ENCODE results near the gene MAPKAPK3.

Gene MAPKAPK3

DNA sequence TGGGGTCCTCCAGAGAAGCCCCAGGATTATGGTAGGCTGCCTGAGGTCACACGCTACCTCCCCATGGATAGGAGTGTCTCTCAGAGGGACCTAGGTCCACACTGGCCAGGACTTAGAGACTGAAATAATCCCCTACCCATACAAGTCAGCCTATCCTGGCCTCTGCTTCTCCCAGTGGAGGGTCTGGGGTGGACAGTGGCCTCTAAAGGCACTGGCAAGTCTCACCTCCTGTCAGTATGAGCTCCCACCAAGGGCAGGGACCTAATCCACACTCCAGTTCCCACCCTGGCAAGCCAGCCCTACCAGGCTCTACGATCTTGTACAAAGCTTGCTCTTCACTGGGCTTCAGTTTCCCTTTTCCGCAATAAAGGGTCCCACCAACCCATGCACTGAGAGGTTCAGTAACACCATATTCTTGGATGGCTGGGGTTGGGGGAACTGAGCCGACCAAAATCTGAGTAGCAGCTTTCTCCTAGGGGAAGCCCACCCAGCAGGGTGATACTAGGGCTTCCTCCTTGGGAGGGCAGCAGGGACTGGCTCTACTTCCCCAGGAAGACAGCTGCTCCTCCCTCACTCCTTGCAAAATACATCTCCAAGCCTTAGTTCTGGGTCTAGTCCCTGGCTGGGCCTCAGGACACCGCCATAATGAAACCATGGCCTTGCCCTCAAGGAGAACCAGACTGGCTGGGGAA, 7.7 kb upstream of the MAPKAPK3 start:
- DNase-seq, result no peak

DNA sequence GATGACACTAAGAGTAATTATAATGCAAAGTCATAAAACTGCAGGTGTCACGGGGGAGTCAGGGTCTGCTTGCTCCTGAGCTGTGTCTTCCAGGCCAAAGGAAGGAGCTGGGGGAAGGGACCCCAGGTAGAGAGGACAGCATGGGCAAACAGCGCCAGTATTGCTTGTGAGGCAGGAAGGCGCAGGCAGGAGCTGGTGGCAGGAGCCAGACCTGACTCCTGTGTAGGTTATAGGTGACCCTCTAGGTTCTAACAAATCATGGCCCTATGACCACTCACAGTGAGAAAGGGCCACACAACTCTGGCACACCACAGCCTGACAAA, 7.2 kb upstream of the MAPKAPK3 start:
- DNase-seq, result no peak

DNA sequence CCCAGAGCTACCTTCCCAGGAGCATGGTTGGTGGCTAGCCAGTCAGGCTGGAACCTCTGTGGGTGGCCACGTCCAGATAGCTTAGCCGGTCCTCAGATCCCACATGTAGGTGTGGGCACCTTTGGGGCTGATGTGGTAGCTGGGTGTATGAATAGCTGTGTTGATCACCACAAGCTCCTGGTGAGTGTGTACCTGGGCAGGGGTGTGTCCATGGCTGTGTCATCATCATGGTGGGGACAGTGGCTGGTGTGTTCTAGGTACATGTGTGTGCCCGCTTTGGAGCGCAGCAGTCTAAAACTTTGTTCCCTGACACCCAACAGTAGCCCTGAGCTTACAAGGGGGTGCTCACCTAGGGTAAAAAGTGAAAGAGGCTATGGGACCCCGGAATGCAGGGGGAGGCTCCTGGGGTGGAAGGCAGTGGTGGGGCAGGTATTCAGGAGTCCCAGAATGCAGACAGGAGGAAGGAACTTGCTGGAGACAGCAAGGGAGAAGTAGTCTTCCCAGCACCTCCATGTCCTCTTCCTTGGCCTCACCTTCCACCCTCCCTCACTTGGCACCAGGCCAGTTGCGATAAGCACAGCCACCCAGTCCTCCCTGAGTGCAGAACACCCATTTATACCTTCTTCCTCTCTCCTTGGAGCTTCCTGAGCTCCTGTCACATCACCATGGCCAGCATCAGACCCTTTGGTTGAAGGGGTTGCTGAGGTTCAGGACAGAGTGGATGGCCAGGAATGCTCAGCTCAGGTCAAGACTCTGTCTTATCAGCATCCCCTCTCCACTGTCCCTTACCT, 6.6 kb upstream of the MAPKAPK3 start:
- DNase-seq, result peak; percentile 48

DNA sequence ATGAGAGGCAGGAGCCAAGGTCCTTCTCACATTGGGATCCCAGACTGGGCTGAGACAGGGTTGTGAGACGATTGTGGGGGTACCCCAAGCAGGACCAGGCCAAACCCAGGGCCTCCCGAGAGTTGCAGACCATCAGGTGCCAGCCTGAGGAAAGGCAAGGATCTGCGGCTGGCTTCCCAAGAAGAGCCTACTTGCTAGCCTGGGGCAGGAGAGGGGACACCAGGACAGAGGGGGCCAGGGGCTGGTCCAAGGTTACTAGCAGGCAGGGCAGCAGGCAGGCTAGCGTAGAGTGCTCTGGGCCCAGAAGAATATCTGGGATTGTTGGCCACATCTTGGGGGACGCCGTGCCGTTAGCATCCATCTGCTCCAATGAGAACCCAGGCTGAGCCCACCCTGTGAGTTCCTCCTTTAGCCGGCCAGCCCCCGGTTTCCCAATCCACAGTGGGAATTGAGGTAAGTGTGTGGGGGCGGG, 5.9 kb upstream of the MAPKAPK3 start:
- no peak for DNase-seq

DNA sequence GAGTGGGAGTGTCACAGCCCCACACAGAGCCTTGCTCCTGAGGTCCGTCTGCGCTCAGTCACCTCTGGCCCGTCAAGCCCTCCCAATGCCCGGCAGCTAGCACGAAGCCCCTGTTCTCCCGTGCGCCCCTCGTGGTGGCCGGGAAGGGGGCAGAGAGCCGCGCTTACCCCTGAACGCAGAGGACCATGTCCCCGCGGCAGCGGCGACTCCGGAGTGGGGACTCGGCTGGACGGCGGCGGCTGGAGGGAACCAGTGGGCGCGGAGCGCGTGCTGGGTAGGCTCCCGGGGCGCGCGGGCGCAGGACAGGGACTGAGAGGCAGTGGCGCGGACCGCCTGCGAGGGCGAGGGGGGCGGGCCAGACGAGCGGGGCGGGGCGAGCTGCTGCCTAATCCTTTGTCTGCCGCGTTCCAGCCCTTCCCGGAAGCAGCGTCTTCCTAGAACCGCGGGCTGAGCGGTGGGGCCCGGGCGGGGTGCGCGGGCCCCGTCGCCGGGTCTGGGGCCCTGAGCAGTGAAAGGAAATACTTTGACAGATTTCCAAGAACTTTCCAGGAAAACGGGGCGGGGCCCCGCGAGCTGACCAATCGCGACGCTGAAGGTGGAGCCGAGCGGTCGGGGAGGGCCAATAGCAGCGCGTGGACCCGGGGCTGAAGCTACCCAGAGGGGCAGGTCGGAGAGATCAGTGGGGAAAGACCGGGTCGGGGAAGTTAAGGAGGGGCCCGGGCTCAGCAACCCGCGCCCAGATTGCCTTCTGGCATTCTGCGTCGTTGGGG, 5.3 kb upstream of the MAPKAPK3 start, which contains the start of gene CISH:
Gene CISH, minus strand, starts transcription at position 311 of the 770 bp plus-strand sequence. Its CDS starts 124 bp downstream, at position 187.
- peak; percentile 96 for DNase-seq

DNA sequence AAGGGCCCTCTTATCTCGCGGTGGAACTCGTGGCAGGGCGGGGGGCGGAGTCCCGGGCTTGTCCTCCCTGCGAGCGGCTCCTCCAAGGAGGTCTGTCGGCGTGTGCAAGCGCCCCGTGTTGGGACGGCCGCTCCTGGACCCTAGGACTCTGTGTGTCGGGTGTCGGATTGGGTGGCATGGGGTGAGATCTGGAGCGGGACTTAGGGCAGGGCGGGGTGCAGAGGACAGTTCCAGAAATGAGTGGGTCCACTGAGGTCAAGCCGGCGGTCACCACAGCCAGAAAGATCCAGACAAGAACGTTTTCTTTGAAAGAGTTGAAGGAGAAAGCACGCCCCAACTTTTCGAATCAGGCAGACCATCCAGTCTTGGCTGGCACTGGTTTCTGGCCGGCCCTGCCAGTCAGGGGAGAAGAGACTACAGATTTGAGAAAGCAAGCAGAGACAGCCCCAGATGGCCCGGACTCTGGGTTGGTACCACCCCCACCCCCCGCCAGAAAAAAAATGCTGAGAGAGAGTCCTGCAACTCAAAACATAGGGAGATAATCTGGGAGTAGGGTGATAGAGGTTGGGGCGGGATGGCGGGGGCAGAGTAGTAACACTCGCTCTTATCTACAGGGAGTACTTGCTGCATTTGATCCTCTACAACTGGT, 4.6 kb upstream of the MAPKAPK3 start:
- peak; percentile 50 for DNase-seq

DNA sequence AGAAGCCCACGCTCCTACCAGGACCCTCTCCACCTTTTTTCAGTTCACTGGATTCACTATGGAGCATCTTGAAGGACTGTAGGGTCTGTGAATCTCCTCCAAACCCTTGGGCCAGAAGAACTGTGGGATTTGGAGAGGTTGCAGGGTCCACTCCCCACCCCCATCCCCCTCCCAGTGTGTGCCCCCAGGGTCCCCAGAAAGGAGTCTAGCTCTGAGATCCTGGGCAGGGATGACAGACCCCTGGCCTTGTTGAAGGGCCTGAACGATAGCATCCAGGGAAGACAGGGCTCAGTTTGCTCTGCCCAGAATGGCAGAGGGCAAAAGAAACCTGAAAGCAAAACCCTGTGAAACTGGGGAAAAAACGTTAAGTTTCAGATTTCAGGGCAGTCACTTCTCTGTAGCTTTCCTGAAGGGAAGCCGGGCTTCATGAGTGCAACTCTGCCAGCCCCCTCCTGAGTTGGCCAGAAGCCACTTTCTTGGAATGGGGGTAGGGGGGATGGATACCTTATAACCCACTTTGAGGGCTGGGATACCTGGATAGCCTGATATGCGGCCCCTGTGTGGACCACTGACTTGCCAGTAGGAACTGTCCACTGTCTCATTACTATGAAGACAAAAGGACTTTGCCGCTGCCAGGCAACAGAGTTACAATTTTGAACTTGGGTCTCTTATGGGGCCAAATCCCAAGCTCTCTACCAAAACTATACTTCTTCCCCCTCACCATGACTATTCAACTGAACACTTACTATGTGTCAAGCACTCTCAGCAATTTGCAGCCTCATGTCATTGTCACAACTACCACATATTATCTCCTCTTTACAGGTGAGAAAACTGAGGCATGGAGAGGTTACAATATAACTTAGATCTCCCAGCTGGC, 3.7 kb upstream of the MAPKAPK3 start:
- DNase-seq, result no peak

DNA sequence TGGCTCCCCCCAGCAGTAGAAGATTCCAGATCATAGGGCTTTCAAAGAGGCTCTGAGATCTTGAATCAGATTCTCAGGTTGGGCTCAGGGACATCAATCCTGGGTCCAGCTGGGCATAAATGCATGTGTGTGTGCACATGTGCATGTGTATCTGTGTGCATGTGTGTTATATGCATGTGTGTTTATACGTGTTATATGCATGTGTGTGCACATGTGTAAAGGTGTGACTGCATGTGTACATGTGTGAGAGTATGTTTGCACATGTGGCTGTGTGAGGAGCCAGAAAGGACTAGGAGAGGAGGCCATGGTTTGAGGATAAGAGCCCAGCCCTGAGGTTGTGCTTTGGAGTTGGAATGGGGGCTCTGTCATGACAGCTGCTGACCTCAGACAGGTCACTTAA, 1.8 kb upstream of the MAPKAPK3 start:
- no peak for DNase-seq

DNA sequence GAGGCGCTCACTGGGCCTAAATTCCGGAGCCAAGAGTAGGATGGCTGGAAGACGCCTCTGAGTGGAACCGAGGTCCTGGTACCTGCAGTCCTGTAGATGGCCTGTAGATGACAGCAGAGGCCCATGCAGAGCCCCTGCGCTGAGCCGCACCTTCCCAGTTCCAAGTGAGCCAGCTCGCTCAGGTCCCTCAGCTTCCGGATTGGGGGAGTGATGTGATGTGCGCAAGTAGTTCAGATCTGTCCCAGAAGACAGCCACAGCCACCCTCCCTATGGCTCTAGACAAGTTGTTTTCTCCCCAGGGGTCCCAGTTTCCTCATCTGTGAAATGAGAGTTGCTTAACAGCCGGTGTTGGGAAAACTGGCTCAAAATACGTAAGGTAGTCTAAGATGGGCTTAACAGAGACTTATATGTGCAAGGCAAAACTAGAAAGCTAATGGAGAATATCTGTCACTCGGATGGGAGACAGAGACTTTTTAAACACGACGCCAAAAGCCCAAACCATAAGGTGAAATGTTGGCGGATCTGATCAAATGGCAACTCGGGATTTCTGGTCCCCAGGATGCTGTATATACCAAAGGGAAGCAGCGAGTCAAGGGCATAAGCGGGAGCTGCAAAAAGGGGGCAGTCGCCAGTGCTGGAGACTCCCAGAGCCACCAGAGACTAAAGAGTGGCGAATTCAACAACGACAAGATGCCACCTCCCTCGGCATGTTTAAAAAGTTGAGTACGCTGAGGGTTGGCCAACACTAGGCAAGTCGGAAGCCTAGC, 765 bp upstream of the MAPKAPK3 start:
- peak; percentile 83 for DNase-seq

DNA sequence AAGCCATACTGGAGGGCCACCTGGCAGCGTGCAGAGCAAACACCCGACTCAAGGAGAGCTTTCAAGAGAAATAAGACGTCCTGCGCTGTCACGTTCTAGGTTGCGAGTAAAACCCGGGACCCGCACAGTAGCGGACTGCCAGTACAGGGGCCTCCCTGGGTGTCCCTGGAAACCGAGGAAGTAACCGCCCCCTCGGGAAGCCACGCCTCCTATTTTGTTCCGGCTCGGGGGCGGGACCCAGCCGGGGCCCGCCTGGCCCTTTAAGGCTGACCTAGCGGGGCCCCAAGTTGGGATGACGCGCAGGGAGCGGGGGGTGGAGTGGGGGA, 218 bp upstream of the MAPKAPK3 start:
- peak; percentile 97 for DNase-seq

DNA sequence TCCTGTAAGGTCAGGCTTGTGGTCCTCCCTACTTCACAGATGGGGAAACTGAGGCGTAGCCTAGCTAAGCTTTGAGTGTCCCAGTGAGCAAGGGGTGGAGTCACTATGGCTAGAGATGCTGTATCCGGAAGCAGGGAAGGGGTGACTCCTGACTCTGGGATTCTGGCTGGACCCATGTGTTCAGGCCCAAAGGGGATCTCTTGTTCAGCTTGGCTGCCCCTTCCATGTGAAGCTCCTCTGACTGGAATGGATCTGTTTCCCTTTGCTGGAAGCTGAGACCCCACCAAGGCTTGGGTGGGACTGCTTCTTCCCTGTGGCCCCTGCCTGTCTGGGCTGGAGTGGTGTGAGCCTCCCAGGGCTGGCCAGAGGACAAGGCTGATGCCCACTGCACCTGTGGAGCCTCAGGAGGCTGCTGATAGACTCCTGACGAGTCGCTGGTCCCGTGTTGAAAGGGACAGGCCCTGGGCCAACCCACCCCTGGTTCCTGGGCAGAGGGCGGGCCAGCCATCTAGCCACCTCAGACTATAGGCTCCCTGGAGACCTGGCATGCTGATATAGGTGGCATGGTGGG, 1.0 kb downstream of the MAPKAPK3 start:
- no peak for DNase-seq

DNA sequence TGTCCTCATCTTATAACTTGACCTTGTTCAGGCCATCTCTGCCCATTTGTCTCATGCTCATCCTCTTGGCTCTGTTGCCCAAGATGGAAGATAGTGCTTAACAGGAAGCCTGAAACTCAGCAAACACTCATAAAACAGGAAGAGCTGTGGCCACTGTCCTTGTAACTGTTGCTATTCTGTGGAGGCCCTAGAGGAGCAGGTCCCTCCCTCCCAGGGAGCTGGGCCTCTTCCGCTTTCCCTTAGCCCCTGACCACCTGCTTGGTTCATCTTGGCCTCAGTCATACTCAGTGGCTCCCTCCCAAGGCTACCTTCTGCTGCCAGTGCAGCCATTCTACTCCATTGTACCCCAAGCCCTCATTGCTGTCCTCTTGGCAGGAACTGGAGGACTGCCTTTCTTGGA, 3.5 kb downstream of the MAPKAPK3 start:
- no peak for DNase-seq

DNA sequence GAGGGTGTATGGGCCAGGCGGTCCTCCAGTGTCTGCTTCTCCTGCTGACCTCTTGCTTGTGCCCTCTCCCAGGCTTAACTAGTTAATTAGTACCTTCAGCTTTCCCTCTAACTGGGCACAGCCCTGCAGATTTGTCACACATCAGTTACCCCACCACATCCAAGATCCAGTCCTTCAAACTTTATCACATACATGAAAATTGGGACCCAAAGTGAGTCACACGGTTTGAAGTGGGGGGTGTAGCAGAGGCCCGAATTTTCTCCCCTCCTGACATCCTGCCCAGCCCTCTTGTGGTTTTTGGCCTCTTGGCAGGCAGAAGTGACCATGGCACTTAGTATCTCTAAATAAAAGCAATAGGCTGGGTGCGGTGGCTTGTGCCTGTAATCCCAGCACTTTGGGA, 3.9 kb downstream of the MAPKAPK3 start:
- DNase-seq, result no peak

DNA sequence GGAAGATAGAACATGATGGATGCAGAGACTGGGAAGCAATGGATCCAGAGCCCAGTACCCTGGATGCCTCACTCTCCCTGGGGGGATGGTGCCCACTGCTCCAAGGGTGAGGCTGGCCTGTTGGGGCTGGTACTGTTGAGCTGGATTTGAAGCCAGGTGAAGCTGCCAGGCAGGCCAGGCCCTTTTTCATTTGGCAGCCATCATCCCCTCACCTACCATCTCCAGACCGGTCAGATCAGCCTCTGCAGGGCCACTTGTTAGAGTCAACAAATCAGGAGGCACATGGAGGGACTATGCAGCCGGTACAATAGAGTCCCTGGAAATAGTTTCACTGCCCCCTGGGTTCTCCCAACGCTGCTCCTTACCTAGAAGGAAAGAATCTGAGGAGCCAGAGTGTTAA, 5.9 kb downstream of the MAPKAPK3 start:
- no peak for DNase-seq

DNA sequence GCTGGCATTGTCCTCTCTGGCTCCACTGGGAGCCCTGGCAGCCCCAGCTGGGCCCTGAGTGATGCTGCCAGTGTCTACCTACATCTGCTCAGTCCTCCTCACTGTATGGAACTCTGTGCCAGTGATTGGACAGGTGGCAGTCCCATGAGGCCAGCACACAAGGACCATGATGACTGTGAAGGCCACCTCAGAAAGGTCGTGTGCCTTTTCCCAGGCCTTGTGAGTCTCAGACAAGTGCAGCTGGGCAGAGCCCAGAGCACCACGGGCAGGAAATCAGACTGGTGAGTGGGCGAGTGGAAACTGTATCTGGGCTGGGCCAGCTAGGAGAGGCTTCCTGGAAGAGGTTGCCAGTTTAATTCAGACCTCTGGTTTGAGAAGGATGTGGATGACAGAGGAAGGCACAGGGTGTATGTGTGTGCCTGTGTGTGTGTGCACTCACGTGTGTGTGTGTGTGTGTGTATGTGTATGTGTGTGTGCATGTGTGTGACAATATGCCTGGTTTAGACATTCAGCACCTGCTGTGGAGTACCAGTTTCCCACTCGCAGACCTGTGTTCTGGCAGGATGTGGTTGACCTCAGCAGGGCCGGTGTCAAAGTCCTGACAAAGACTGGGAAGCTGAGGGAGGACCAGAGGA, 7.0 kb downstream of the MAPKAPK3 start:
- peak; percentile 42 for DNase-seq

DNA sequence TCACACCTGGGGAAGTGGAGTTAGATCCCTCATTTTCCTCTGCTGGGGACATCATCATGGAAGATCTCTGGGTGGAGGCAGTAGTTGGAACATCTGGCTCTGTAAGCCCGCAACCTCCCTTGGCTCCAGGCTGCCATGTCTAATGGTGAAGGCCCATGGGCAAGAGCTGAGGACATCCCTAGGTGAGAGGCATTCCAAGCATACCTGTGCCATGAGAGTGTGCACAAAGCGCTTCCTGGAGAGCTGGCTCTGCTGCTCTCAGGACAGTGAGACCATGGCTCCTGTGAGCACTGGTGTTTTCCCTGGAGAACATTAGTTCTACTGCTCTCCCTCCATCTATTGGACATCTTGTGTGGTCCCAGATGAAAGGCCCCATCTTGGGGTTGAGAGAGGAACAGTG, 7.7 kb downstream of the MAPKAPK3 start:
- no peak for DNase-seq

DNA sequence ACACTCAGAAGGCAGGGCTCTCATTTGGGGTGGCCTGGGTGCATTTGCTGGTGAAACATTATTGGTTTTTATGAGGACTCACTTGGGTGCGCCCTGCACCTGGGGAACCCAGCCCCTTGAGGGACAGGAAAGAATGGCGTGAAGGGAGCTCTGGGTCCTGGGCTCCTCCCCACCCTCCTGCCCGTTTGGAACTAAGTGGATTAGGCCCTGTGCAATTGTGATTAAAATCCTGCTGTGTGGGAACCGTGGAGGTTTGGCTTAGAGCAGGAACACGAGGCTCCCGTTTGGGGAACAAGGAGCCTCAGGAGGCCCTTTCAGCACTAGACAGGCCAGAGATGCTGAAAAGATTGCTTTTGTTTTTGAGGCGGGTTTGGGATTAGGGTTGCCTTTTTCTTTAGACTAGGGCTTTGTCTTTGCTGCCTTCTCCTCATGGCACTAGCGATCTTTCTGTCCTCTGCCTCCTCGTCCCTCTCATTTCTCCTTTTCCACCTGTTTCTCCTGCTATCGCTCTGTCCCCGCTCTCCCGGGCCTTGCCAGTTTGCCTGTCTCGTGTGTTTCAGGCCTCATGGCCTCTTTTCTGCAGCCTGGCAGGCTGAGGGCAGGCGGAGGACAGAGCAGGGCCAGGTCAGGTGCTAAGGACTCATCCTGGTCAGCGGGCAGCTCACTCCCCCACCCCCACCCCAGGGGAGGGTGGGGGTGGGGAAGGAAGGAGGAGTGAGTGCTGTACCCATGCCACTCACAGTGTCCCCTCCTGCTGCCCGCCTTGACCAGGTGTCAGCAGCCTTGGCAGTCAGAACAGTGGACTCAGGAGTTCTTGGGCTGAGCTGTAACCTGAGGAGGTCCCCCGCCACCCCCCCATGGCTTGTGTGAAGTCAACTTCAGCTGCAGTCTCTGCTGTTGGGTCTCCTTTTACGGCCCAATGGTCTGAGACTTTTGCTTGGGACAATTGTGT, 8.6 kb downstream of the MAPKAPK3 start:
- DNase-seq, result no peak

DNA sequence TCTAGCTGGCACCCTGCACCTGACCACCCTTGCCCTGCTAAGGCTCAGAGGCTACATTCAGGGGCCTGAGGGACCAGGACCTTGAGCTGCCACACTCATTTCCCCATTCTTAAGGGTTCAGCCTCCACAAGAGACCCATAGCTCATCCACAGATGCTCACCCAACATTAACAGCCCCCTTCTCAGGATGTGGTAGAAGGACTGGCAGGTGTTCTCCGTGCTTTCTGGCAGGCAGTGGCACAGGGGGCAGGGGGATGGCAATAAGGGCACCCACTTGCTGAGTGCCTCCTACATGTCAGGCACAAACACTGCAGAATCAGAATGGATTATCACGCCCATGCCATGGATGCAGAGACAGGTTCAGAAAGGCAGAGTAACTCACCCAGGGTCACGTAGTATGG, 9.4 kb downstream of the MAPKAPK3 start:
- no peak for DNase-seq

DNA sequence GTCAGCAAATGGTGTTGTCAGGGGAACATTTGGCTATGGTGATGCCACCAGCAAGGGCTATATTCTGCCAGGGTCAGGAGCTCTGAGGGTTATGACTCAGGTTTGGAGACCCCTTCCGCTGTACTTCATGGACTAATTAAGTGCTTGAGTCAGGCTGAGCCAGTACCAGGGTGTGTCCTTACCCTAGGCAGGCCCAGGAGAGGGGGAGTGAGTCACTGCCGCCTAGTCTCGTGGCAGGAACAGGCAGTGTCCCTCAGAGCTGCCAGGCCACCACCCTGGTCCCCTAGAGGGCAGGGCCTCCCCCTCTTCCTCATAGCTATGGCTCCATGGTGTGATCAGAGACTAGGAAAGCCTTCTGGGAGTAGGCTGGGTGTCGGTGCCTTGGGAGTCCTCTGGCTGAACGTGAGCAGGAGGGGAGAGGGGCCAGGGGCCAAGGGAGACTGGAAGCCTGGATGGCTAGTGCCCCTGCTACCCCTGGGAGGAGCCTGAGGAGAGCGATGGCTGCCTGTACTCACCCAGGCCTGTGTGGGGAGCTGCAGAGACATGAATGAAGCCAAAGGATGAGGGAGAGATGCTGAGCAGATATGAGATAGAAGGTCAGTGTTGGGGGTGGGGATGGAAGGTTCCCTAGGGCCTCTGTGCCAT, 10.6 kb downstream of the MAPKAPK3 start:
- DNase-seq, result no peak

All from activated T-cell treated with anti-CD3 and anti-CD28 coated beads, Interleukin-2, amount 50 U/mL, for 1 hour (primary cell).